Coronary artery (tissue), 2 donors: ENCODE measurements around the gene H2BK1.
A peak's percentile ranks its signal among the peaks of the same experiment; 100 is the strongest.

Experiments used
- DNase-seq: peaks from one replicate; pipeline ENCODE4 v3.0.0-alpha.2; 2017; ENCODE audit warnings: low spot score
- H3K27ac ChIP-seq, 2 donors: fragments of 200-600 bp; sonication (generic); one replicate each; pipeline ENCODE4 v1.5.1; 2016 to 2019
- H3K4me3 ChIP-seq: fragments of 200-600 bp; sonication (generic); 2 replicates; pipeline ENCODE4 v1.5.1; 2016; ENCODE audit warnings: mild to moderate bottlenecking, moderate library complexity
- TF ChIP-seq, protein P1 (sequence below): fragments of 200-600 bp; sonication (generic); IDR thresholded peaks from one replicate; pipeline ENCODE4 v1.5.1; 2019; ENCODE audit warnings: antibody characterized with exemption

The H2BK1 gene

GRCh38 chr7:151173386-151174245, 36.7 kb downstream of the H2BK1 start:
- DNase-seq: peak; percentile 67
- H3K27ac ChIP-seq: no peak overlapping the region
- TF ChIP-seq, protein P1, sequence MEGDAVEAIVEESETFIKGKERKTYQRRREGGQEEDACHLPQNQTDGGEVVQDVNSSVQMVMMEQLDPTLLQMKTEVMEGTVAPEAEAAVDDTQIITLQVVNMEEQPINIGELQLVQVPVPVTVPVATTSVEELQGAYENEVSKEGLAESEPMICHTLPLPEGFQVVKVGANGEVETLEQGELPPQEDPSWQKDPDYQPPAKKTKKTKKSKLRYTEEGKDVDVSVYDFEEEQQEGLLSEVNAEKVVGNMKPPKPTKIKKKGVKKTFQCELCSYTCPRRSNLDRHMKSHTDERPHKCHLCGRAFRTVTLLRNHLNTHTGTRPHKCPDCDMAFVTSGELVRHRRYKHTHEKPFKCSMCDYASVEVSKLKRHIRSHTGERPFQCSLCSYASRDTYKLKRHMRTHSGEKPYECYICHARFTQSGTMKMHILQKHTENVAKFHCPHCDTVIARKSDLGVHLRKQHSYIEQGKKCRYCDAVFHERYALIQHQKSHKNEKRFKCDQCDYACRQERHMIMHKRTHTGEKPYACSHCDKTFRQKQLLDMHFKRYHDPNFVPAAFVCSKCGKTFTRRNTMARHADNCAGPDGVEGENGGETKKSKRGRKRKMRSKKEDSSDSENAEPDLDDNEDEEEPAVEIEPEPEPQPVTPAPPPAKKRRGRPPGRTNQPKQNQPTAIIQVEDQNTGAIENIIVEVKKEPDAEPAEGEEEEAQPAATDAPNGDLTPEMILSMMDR: no peak
- H3K4me3 ChIP-seq: no peak overlapping the region

DNA sequence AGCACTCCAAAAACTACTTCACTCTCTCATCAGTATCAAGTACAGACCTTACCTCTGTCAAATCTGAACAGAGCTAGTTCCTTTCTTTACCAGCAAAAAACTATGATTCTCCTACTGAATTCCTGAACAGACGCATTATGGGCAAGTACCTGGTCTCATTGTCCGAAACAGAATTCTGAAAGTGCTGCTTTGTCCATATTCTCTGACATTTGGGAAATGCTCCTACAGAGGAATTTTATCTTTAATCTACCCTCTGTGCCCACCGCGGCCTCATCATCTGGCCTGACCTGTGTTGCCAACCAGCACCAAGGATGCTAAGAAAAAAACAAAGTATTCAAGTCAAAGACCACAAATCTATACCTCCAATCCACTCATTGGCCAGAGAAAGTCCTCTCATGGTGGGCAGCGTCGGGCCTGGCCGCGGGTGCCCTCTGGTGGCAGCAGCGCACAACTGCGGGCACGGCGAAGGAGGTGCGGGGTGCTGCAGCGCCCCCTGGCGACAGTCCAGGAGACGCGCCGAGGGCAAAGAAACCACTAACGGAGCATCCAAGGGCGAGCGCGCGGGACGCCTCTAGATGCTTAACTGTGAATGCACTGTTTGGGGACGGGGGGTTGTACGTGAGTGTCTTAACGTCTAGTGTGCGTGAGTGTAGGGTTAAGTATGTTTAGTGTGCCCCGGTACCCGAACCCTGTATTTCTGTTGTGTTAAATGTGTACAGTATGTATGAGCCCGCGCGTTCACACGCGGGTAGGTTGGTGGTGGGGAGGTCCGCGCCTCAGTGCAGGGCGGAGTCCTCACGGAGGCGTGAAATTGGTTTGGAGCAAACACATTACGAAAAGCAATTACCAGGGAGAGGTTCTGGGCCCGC, 37.8 kb downstream of the H2BK1 start:
- TF ChIP-seq, protein P1: peak; percentile 100
- no peak overlapping the region for H3K27ac ChIP-seq
- no peak overlapping the region for H3K4me3 ChIP-seq
- DNase-seq: peak; percentile 84

GRCh38 chr7:151168787-151169162, 41.5 kb downstream of the H2BK1 start:
- H3K27ac ChIP-seq: no peak overlapping the region
- no peak for DNase-seq
- H3K4me3 ChIP-seq: no peak overlapping the region
- TF ChIP-seq, protein P1: no peak

- no peak for DNase-seq
- TF ChIP-seq, protein P1: peak; percentile 41
- H3K4me3 ChIP-seq: peak overlapping the region; percentile 73
- no peak overlapping the region for H3K27ac ChIP-seq
These were observed 42.1 kb downstream of the H2BK1 start for GRCh38 chr7:151168003-151168786.

DNA sequence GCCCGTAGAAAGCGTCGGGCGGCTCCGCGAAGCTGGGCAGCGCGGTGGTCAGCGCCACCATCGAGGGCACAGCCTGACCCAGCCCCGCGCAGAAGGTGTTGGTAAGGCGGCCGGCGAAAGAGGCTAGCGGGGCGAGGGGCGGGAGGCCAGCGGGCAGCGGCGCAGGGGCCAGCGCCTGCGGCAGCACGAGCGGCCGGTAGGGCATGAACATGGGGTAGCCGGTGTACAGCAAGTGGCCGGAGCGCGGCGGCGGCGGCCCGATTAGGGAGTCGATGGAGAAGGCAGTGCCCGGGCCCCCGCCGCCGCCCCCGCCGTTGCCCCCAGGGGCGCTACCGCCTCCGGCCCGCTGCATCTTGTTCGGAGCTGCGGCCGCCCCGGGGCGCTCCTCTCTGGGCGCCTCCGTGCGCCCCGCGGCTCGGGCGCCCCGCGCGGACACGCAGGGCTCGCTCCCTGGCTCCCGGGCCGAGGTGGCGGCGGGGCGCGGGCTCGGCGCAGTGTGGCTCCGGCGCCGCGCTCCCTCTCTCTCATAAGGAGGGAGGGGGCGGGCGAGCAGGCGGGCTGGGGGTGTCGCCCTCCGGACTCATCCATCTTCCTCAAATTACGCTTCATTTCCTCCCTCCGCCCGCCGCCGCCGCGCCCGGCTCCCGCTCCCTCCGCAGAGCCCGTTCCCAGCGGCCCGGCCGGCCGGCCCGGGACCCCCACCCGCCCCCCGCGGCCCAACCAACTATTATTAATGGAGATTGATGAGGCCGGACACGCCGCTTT, 42.9 kb downstream of the H2BK1 start, which contains the start of gene GBX1:
TSS of gene GBX1 (minus strand) at position 498 of the 765 bp plus-strand sequence. CDS start at position 352, 146 bp downstream.
- TF ChIP-seq, protein P1: no peak
- no peak for DNase-seq
- Histone ChIP-seq H3K27ac (no peak within 1 kb of the TSS), H3K4me3 (peak within 1 kb of the TSS; percentile 73)

DNA sequence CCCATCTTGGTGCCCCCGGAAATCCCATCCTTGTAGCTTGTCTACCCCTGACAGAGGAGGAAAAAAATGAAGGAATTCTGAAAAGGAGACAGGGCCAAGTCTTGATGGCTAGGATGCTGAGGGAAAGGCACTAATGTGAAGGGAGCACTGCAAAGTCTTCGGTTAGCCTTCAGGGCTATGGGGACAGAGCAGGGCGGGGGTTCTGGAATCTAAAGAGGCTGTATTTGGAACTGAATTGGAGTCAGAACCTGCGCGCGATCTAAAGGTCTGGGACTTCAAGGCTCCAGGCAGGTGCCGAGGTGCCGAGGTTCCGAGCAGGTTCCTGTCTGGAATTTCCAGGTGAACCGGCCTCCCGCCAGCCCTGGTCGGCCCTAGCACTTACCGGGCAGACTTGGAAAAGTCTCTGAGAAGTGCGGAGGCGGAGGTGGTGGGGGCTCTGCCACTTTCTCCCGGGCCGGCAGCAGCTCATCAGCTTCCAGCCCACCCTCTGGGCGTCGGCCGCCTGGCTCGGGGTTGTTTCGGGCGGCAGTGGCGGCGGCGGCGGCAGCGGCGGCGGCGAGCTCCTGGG, 43.6 kb downstream of the H2BK1 start:
- no peak for DNase-seq
- TF ChIP-seq, protein P1: no peak
- Histone ChIP-seq H3K4me3 (peak overlapping the region; percentile 73), H3K27ac (no peak overlapping the region)
